Vagina (tissue), 2 donors: ENCODE results near the gene UCP3. TPM values are rescaled to one million over a fixed set of nuclear protein-coding genes. Genes with fewer than 3 reads are reported as not detected.

Experiments used
- DNase-seq, 2 donors: peaks; one replicate each; pipeline ENCODE4 v3.0.0-alpha.2; 2017; ENCODE audit errors: extremely low spot score in 2 of 2
- H3K27ac ChIP-seq: fragments of 200-600 bp; sonication (generic); one replicate; pipeline ENCODE4 v1.5.1; 2019
- H3K27me3 ChIP-seq: fragments of 200-600 bp; sonication (generic); one replicate; pipeline ENCODE4 v1.5.1; 2019
- H3K36me3 ChIP-seq, 2 donors: fragments of 200-600 bp; sonication (generic); one replicate each; pipeline ENCODE4 v1.5.1; 2017 to 2019
- H3K4me1 ChIP-seq: fragments of 200-600 bp; sonication (generic); one replicate; pipeline ENCODE4 v1.5.1; 2019
- H3K4me3 ChIP-seq, 2 donors: fragments of 200-600 bp; sonication (generic); 1 replicate in 1 of 2; 2 replicates in 1 of 2; pipeline ENCODE4 v1.5.1; 2016 to 2019
- H3K9me3 ChIP-seq: fragments of 200-600 bp; sonication (generic); one replicate; pipeline ENCODE4 v1.5.1; 2019
- CTCF ChIP-seq, 3 experiments: fragments of 450-650 bp in 2 of 3; fragments of 200-600 bp in 1 of 3; sonication (generic) in 1 of 3; IDR thresholded peaks; one replicate each; pipeline ENCODE4 v1.5.1; 2017 to 2019; ENCODE audit warnings: antibody characterized with exemption in 3 of 3, mild to moderate bottlenecking in 2 of 3, moderate library complexity in 2 of 3
- POLR2A ChIP-seq, 2 donors: fragments of 450-650 bp; IDR thresholded peaks; one replicate each; pipeline ENCODE4 v1.6.1; 2017; ENCODE audit warnings: antibody characterized with exemption in 2 of 2, mild to moderate bottlenecking in 2 of 2, moderate library complexity in 2 of 2
- POLR2AphosphoS5 ChIP-seq, 2 donors: sonication (generic); formaldehyde crosslinking; IDR thresholded peaks; one replicate each; pipeline ENCODE4 v1.9.0; 2017; ENCODE audit warnings: antibody characterized with exemption in 2 of 2, mild to moderate bottlenecking in 2 of 2, low read depth in 1 of 2; ENCODE audit not compliant: insufficient read depth in 1 of 2
- intact Hi-C: fragments of 100-400 bp; cut with DNase I; formaldehyde crosslinking; loops from one replicate; pipeline ENCODE4 v1.15.1; 2023
- total RNA-seq: library from RNA; depleted of rRNA; stranded (reverse); fragments of >200 nt; gene quantifications from one replicate; pipeline ENCODE4 v1.2.3, GENCODE V29; 2016

The UCP3 gene
- total RNA-seq, 1 donor from 2014 or later: 1.2 TPM

- Histone ChIP-seq H3K36me3 (no peaks in the 10 kb centered on the region), H3K4me3 (no peak overlapping the region), H3K9me3 (no peaks in the 10 kb centered on the region), H3K27ac (no peak overlapping the region), H3K27me3 (no peaks in the 10 kb centered on the region), H3K4me1 (no peaks in the 10 kb centered on the region)
- TF ChIP-seq POLR2AphosphoS5 (IDR thresholded peaks at IDR 0.05; ENCODE audit: insufficient read depth in 1 of 2, low read depth in 1 of 2): no peak
- DNase-seq: no peak
- intact Hi-C loops: no loop called here
Observed at GRCh38 chr11:74012074-74012809, 3.4 kb upstream of the UCP3 start.

GRCh38 chr11:74011360-74012073, 2.6 kb upstream of the UCP3 start:
- H3K27ac ChIP-seq: no peak overlapping the region
- intact Hi-C loops: no loop called here

GRCh38 chr11:74010306-74011300, 1.7 kb upstream of the UCP3 start:
- no peaks in the 10 kb centered on the region for H3K36me3 ChIP-seq
- no peak overlapping the region for H3K27ac ChIP-seq
- H3K27me3 ChIP-seq: no peaks in the 10 kb centered on the region
- H3K4me3 ChIP-seq: no peak overlapping the region
- no peak for TF ChIP-seq POLR2A (IDR thresholded peaks at IDR 0.05)
- no peak for TF ChIP-seq POLR2AphosphoS5 (IDR thresholded peaks at IDR 0.05; ENCODE audit: insufficient read depth in 1 of 2, low read depth in 1 of 2)
- no peak for TF ChIP-seq CTCF (IDR thresholded peaks at IDR 0.05)
- no peaks in the 10 kb centered on the region for H3K4me1 ChIP-seq
- intact Hi-C loops: no loop called here
- no peaks in the 10 kb centered on the region for H3K9me3 ChIP-seq
- DNase-seq: no peak

More at GRCh38 chr11:74011360-74012073, 2.6 kb upstream of the UCP3 start:
- Histone ChIP-seq H3K4me1 (no peaks in the 10 kb centered on the region), H3K9me3 (no peaks in the 10 kb centered on the region), H3K4me3 (no peak overlapping the region), H3K27me3 (no peaks in the 10 kb centered on the region), H3K36me3 (no peaks in the 10 kb centered on the region)
- DNase-seq: no peak
- TF ChIP-seq POLR2AphosphoS5 (IDR thresholded peaks at IDR 0.05; ENCODE audit: insufficient read depth in 1 of 2, low read depth in 1 of 2) (no peak), CTCF (IDR thresholded peaks at IDR 0.05) (no peak), POLR2A (IDR thresholded peaks at IDR 0.05) (no peak)

GRCh38 chr11:74009675-74010305, 905 bp upstream of the UCP3 start:
- TF ChIP-seq CTCF (IDR thresholded peaks at IDR 0.05) (no peak), POLR2A (IDR thresholded peaks at IDR 0.05) (no peak), POLR2AphosphoS5 (IDR thresholded peaks at IDR 0.05; ENCODE audit: insufficient read depth in 1 of 2, low read depth in 1 of 2) (no peak)
- intact Hi-C loops: no loop called here
- H3K36me3 ChIP-seq: no peaks in the 10 kb centered on the region
- no peaks in the 10 kb centered on the region for H3K4me1 ChIP-seq
- H3K27ac ChIP-seq: no peak overlapping the region
- no peak overlapping the region for H3K4me3 ChIP-seq
- H3K9me3 ChIP-seq: no peaks in the 10 kb centered on the region
- DNase-seq: no peak
- H3K27me3 ChIP-seq: no peaks in the 10 kb centered on the region

GRCh38 chr11:74009230-74009547, 304 bp upstream of the UCP3 start:
- Histone ChIP-seq H3K4me3 (no peak overlapping the region), H3K27me3 (no peaks in the 10 kb centered on the region), H3K9me3 (no peaks in the 10 kb centered on the region), H3K36me3 (no peaks in the 10 kb centered on the region), H3K27ac (no peak overlapping the region), H3K4me1 (no peaks in the 10 kb centered on the region)
- TF ChIP-seq CTCF (IDR thresholded peaks at IDR 0.05) (no peak), POLR2AphosphoS5 (IDR thresholded peaks at IDR 0.05; ENCODE audit: insufficient read depth in 1 of 2, low read depth in 1 of 2) (no peak), POLR2A (IDR thresholded peaks at IDR 0.05) (no peak)
- intact Hi-C loops: no loop called here
- DNase-seq: no peak
